Upper lobe of left lung (tissue), 4 donors: Measurements from ENCODE around the gene LRBA.

Source experiments
- CTCF ChIP-seq, 6 experiments: fragments of 450-650 bp in 4 of 6; fragments of 200-600 bp in 2 of 6; sonication (generic) in 2 of 6; IDR thresholded peaks; one replicate each; pipeline ENCODE4 v1.5.1; 2016 to 2019; ENCODE audit warnings: antibody characterized with exemption in 6 of 6
- EP300 ChIP-seq, 4 donors: sonication (generic); formaldehyde crosslinking; IDR thresholded peaks; one replicate each; pipeline ENCODE4 v1.5.1; 2017; ENCODE audit warnings: antibody characterized with exemption in 4 of 4, control low read depth in 2 of 4

- TF ChIP-seq CTCF (IDR thresholded peaks at IDR 0.05) (no peak), EP300 (IDR thresholded peaks at IDR 0.05) (no peak)
These were observed 635.6 kb downstream of the LRBA start for GRCh38 chr4:150379454-150379853.
